Lower leg skin (tissue), 3 donors: ENCODE results near the gene FANCC.

Experiments
- CTCF ChIP-seq, 3 donors: fragments of 450-650 bp; IDR thresholded peaks; one replicate each; pipeline ENCODE4 v1.5.1; 2016; ENCODE audit warnings: antibody characterized with exemption in 3 of 3, mild to moderate bottlenecking in 3 of 3, moderate library complexity in 2 of 3
- POLR2A ChIP-seq, 2 donors: fragments of 450-650 bp; IDR thresholded peaks; one replicate each; pipeline ENCODE4 v1.6.1; 2016 to 2017; ENCODE audit warnings: antibody characterized with exemption in 2 of 2, mild to moderate bottlenecking in 1 of 2, moderate library complexity in 1 of 2

- TF ChIP-seq CTCF (IDR thresholded peaks at IDR 0.05) (no peak), POLR2A (IDR thresholded peaks at IDR 0.05) (no peak)
These were observed 230.9 kb downstream of the FANCC start for GRCh38 chr9:95086564-95086955.
